ENCODE measurements around the gene BEND7.

DNA sequence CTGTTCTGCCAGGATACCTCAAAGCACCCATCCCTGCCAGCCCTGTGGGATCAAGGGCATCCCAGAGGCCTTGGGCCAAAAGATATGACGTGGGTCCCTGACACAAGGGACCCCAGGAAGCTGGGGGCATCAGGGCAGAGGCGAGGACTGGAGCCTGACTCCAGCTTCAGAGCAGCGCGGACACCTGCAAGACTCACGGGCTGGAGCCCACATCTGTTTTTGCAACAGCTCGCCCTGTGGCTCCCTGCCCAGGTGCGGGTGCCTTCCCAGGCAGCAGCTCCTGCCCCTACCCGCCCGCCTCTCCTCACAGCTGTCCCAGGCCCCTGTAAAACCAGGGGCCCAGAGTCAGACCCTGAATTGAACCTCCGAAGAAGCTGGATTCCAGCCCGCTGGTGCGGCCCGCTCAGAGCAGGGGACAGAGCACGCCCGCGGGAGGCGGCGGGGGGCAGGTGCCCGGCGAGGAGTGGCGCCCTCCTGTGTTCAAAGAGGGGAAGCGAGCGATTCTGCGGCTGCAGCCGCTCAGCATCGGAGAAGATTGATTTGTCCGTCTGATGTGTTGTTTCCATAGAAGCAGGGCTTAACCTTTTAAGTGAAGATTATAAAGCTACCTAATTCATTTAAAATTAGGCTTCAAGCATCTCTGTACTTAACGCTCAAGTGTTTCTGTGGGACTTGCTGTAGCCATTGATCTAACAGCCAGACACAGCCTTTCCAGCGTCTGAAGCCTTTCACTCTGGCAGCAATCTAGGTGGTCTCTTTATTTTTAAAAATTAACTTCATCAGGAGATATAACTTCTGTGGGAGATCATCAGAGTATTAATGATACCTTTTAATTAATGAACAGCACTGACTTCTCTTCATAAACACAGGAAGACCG lies 88.4 kb downstream of the BEND7 start:
- TF ChIP-seq, protein P1, sequence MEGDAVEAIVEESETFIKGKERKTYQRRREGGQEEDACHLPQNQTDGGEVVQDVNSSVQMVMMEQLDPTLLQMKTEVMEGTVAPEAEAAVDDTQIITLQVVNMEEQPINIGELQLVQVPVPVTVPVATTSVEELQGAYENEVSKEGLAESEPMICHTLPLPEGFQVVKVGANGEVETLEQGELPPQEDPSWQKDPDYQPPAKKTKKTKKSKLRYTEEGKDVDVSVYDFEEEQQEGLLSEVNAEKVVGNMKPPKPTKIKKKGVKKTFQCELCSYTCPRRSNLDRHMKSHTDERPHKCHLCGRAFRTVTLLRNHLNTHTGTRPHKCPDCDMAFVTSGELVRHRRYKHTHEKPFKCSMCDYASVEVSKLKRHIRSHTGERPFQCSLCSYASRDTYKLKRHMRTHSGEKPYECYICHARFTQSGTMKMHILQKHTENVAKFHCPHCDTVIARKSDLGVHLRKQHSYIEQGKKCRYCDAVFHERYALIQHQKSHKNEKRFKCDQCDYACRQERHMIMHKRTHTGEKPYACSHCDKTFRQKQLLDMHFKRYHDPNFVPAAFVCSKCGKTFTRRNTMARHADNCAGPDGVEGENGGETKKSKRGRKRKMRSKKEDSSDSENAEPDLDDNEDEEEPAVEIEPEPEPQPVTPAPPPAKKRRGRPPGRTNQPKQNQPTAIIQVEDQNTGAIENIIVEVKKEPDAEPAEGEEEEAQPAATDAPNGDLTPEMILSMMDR (IDR thresholded peaks at IDR 0.05; ENCODE audit: insufficient read depth, low read length): no peak
- TF ChIP-seq GABPA (IDR thresholded peaks at IDR 0.05; ENCODE audit: low read depth): no peak
